Activated CD8-positive, alpha-beta memory T cell treated with anti-CD3 and anti-CD28 coated beads for 1 hour (primary cell): ENCODE data around the gene PFKFB3.
"Not testable (repeated sequence)": the region's sequence is repeated elsewhere in the genome, so short reads cannot be mapped to it uniquely, and the experiment has no call there.

Experiments used
- DNase-seq, 2 donors: peaks; one replicate each; pipeline ENCODE4 v3.0.0-alpha.2; 2020; ENCODE audit warnings: low read depth in 1 of 2; ENCODE audit errors: extremely low read depth in 1 of 2

PFKFB3 gene

DNA sequence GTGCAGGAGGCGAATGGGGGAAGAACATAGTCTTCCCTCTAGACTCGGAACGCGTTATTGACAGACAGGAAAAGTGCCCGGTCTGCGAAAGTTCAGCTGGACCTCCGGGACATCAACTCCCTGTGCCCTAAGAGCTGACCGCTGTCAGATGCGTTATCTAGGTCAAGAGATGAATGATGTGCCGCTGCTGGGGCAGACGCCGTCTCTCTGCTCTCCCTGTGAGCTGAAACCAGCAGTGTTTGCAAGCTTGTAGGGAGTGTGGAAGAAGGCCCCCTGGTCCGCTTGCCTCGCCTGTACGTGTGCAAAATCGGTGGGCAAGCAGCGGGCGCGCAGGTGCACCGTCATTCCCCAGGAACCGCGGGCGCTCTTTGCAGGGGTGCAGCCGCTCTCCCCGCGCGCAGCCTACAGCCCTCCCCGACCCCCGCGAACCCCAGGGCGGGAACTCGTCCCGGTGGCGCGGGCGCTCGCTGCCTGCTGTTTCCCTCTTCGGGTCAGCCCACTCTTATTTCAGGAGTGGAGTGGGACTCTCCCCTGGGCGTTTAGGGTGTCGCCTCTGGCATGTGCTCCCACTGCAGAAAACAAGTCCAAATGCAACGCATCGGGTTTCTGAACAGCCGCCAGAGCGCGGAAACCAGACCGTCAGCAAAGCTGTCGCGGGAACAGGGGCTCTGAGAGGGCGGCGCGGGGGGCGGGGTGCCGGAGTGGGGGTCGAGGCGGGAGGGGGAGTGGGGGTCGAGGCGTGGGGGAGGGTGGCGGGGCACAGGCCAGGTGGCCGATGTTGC is 1.8 kb upstream of the PFKFB3 start:
- DNase-seq, result no peak

DNA sequence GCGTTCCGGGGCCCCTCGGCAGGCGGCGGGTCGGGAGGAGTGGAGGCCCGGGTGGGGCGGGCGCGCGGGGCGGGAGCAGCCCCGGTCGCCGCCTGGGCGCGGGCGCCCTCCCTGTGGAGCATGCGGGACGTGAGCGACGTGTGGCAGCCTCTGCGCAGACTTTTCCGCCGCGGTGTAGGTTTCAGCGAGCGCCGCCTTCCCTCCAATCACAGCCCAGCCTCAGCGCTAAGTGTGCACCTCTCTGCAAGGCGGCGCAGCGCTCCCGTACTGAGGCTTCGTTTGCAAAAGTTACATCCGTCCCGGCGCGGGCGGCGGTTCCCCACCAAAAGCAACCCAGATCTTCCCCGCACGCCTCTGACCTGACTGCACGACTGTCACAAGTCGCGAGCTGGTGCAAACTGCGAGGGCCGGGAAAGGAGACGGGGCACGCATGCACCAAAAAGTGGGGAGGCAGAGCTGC is 1.2 kb upstream of the PFKFB3 start:
- peak; percentile 67 to 69 for DNase-seq

DNA sequence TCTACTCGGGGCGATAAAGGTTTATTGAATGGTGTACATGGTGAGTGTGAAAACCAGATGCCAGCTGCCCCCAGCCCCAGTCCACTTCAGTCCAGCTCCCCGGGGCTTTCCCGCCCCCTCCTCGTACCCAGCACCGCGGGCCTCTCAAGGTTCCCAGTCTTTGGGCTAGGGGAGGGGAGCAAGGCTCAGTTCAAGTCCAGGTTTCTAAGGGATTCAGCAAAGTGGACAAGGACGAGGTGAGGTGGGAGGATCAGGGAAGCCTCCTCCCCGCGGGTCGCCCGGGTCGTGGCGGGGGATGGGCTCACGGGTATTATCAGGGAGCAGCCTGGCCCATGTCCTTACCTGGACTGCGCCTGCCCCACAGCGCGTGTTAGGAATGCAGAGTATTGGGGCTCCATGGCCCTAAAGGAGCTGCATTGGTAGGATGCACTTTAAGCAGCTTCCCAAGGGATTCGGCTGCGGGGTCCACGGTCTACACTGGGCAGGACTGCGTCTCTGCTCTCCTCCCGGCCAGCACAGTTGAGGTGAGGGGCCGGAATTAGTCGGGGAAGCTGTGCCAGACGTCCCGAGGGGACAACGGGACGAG is 541 bp upstream of the PFKFB3 start:
- DNase-seq, result no peak

DNA sequence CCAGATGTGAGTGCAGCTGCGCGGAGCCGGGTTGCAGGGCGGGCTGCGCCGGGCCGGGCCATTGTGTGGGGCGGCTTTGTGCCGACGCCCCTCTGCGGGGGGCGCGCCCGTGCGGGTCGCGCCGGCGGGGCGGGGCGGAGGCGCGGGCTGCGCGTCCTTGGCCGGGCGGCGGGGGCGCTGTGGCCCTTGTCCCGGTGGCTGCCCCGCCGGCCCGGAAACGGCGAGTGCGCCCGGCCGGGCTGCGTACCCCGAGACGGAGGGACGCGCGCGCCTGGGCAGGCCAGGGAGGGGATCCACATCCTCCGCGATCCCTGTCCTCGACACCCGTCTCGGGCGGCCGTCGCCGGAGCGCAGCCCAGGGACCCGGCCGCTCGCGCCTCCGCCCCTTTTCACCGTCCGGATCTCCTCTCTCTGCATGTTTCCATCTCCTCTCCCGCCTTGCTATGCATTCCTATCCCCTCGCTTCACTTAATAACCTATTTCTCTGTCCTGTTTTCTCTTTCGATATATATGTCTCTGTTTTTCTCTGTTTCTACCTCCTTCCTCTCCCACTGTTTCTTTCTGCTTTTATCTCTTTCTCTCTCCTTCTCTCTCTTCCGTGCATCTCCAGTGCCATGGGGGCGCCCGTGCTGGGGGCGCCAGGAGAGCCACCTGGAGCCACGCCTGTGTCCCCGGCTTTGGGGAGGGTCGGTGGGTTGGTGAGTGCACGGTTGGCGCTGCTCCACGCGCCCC is 765 bp downstream of the PFKFB3 start:
- DNase-seq, result peak in 1 of 2 donors; percentile 46

DNA sequence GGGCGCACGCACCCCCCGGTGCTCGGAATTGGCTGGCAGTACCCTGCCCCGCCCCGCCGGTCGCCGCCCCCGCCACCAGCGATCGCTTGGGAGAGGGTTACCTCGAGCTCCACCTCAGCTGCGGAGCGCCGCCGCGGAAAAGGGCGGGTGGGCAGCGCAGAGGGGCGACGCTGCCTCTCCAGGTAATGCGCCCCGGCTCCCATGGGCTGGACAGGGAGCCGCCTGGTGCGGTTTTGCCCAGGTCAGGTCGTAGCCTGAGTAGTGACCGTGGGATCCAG is 1.3 kb downstream of the PFKFB3 start:
- peak in 1 of 2 donors; percentile 40 for DNase-seq

DNA sequence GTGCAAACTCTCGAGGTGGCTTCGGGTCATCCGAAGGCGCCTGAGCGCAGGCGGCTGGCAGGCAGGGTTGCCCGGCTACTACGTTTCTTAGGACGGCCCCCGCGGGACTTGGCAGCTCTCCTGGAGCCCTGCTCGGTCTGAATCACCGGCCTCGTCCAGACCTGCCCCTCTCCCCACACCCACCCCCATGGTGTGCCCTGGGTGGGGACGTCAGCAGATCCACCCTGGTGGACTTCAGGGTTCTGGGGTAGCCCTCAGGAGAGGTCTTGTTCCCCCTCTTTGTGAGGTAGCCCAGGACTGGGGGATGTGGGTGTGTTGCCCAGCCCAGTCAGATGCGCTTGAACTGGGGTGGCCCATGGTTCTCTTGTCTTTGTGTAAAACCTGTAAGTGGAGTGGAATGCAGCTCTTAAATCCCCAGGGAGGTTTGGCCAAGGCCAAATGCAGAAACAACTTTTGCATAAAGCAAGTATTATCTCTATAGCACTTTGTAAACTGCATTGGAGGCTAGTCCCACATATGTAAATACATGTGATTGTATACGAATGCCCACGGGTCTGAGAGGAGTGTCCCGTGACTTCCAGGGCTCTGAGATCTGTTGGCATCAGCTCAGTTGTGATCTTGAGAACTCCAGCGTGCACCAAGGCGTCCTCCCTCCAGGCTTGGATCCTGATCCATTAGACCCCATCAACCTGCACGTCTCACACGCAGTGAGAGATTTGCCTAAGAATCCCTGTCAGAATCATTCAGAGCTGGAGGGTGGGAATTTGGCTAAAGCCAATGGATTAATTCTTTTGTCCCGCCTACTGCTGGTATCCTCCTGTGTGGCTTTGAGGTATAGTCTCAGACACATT is 1.8 kb downstream of the PFKFB3 start:
- no peak for DNase-seq

DNA sequence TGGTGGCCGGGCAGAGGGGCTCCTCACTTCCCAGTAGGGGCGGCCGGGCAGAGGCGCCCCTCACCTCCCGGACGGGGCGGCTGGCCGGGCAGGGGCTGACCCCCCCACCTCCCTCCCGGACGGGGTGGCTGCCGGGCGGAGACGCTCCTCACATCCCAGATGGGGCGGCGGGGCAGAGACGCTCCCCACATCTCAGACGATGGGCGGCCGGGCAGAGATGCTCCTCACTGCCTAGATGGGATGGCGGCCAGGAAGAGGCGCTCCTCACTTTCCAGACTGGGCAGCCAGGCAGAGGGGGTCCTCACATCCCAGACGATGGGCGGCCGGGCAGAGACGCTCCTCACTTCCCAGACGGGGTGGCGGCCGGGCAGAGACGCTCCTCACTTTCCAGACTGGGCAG is 3.8 kb downstream of the PFKFB3 start:
- not testable (repeated sequence) for DNase-seq

DNA sequence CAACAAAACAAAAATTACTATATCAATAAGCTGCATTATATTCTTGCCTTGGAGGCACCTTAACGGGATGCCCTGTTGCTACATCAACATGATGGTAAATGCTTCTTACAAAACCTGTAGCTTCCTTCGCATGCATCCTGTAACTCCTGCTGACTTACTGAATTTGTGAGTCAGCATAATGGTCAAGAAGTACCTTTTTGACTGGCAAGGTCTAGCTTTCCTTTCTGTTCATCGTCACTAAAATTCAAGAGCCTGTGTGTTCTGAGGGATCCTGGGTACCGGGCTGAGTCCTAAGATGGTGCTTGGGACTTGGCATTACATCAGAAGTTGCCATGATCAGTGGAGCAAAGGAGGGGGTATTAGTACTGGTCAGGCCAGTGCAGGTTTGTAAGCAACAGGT is 4.9 kb downstream of the PFKFB3 start:
- DNase-seq, result no peak

DNA sequence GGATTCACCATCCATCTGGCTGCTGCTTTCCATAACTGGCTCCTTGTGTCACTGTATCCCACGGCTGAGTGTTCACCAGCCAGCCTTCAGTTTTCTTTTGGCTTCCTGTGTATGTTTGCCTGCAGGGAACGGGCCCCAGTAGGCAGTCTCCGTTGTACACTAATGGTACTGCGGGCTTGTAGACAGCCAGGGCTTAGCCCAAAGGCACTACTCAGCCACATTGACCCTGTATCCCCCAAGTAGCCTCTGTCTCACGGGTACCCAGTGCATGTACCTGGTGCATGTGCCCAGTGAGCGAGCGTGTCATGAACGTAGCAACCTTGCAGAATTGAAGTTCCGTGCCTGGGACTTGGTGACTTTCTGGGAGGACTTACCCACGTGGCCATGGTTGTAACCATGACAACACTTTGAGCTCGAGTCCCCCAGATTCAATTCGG is 6.1 kb downstream of the PFKFB3 start:
- no peak for DNase-seq

DNA sequence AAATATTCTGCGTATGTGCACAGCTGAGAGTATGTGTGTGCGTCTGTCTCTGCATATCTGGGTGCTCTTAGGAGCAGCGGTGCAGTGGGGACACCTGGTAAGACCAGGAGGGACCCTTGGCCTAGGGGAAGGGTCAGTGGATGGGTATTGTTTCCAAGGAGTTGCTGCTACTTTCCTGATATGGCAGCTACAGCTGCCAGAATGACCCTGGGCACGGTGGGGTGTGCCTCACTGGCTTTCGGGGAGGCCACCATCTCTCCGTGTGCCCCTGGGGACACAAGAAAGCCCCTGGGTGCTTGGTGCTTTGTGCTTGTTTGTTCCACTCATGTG is 8.6 kb downstream of the PFKFB3 start:
- DNase-seq, result no peak

DNA sequence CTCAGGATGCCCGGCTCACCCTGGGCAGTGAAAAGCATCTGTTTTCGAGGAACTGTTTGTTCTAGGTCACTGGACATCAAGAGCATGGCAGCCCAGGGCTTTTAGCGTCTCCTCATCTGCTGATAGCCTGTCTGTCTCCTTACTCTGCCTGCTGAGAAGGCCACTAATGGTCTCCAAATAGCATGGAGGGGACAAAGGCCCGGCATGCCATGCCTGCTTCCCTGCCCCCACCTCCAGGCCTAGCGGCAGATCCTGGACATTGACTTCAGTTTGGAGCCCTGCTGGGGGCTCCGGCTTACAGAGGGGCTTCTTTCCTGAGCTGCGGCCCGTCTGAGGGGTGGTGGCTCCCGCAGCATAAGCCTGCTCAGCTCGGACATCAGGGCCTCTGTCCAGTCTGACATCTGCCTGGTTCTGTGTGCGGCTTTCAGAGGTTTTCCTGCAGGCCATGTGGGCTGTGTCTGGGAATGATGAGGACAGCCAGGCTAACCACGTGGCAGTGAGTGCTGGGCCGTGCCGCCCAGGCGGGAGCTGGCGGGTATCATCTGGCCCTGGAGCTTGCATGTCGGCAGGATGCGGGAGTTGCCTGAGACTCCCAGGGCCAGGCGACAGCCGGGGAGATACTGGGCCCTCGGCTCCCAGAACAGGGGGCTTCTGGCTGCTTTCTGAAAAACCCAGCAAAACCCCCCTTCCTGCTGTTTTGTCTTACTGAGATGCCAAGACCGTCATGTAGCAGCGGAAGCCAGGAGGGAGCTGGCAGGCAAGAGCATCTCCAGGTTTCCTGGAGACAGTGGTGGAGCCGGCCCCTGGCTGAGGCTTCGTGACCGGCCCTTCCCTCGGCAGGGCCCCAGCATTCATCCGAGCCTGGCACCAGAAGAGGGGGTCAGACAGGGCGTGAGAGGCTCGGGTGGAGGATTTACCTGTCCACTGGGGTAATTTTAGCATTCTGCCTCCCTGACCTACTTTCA is 9.2 kb downstream of the PFKFB3 start:
- no peak for DNase-seq

DNA sequence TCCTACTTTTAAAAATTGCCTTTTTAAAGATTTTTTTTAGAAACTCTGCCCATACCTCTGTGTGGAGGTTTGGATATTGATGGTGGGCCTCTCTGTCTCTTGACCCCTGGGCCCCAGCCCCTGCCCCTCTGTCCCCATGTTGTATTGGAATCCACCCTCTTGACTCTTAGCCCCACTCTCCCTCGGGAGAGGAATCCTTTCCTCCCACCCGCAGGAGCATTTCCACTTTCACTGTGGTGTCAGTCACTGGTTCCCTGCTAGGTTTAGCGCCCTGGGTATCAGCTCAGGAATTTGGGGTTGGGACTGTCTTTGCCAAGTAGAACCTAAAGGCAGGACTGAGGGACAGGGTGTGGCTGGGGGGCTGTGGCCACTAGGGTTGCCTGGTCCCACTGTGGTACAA is 10.1 kb downstream of the PFKFB3 start:
- no peak for DNase-seq

DNA sequence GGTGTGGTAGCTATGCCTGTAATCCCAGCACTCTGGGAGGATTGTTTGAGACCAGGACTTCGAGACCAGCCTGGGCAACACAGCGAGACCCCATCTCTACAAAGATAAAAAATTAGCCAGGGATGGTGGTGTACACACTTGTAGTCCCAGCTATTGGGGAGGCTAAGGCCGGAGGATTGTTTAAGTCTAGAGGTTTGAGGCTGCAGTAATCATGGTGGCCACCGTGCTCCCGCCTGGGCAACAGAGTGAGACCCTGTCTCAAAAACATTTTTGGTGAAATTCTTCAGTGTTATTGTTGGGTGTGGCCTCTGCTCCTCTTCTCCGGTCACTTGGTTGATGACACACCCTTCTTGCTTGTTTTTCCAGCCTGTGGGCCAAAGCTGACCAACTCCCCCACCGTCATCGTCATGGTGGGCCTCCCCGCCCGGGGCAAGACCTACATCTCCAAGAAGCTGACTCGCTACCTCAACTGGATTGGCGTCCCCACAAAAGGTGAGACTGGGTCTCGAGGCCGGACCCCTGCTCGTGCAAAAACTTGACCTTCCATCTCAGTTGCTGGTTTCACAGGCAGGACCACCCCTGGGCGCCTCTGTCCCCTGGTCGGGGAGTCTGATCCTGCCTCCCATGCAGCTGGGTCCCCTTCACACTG is 10.6 kb downstream of the PFKFB3 start:
- no peak for DNase-seq

DNA sequence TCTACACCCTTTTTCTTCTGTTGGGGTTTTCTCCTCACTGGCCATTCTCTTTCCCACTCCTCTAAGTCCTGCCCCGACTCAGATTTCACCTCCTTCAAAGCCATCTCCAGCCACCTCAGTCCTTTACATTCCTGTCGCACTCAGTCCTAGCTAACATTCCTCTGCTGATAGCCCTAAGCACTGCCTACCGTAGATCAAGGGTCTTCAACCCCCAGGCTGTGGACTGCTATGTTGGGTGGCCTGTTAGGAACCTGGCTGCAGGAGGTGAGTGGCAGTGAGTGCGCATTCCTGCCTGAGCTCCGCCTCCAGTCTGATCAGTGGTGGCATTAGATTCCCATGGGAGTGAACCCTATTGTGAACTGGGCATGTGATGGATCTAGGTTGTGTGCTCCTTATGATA is 11.2 kb downstream of the PFKFB3 start:
- no peak for DNase-seq

DNA sequence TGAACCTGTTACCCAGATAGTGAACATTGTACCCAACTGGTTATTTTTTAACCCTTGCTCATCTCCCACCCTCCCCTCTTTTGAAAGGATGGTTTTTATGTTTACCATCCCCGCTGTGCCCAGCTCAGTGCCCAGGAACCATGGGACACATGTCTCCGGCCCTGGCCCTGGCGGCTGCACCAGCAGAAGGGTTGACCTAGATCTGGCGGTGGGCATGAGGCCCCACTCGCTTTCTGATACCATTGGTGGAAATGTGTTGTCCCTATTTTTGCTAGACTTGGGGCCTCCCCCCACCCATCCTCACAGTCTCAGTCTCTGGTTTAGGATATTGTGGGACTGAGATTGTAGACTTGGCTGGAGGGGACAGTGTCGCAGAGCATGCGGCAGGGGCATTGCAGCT is 11.9 kb downstream of the PFKFB3 start:
- no peak for DNase-seq

DNA sequence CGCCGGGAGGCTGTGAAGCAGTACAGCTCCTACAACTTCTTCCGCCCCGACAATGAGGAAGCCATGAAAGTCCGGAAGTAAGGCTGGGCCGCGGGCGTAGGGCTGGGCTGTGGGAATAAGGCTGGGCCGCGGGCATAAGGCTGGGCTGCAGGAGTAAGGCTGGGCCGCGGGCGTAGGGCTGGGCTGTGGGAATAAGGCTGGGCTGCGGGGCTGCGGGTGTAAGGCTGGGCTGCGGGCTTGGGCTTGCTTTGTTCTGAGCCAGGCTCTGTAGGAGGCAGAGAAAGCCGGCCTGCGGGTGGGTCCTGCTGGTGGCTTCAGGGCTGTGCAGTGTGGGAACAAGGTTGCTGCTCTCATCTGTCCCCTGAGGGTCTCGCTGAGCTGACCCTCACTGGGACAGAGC is 12.5 kb downstream of the PFKFB3 start:
- DNase-seq, result no peak

DNA sequence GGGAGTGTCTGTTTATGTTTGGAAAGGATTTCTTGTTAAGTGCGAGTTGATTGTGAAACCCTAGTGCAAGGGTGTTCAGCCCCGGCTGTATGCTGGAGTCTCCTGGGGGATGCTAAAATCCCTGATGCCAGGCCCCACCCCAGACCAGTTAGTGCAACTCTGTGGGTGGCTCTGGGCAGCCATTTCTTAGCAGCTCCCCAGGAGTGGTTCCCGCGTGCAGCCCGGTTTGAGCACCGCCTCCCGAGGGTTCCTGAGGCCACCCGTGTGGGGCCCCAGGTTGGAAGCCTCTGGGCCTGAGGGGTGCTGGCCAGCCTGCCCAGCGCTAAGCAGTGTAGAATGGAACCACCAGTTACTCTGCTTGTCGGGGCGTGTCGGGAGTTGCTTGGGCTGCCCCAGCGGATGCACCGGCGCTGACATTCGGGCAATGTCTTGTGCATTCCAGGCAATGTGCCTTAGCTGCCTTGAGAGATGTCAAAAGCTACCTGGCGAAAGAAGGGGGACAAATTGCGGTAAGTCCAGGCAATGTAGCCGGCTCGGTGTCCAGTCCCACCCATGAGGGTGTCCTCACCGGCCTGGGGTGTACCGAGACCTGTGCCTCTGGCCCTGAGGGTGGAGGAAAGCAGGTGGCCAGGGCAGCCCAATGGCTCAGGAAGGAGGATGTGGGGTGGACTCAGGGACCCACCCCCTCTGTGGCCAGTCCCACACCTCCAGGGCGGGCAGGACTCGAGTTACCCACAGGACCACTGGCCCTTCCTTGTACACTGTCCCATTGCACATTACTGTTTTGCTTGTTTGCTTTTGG is 13.2 kb downstream of the PFKFB3 start:
- DNase-seq, result no peak

DNA sequence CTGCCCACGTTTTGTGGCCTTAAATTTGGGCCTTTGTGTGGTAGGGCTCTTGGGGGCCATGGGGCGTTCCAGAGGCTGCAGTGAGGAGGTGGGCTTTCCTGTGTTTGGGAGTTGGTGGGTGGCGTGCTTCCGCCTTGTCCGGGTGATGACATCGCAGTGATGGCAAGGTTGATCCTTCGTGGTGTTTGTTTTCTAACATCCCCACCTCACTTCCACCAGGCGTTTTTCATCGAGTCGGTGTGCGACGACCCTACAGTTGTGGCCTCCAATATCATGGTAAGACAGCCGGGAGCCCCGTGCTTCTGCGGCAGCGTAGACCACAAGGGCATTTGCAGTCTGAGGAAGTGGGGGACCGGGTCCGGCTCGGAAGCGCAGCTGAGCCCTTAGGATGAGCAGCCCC is 14.2 kb downstream of the PFKFB3 start:
- no peak for DNase-seq

DNA sequence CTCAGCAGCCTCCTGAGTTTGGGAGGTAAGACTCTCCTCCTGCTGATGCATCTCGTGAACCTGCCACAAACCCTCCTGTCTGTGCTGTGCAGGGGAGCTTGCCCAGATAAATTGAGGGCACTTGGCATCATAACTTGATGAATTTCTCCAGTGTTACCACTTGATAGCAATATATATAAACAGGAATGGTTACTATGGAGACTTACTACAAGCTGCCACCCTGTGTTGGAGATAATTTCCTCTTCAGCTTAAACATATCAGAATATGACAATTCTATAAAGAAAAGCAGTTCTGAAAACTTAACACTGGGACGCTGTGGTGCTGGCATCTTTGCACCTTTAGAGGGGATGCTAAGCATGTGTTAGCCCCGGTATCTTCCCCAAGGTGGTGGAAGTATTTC is 14.9 kb downstream of the PFKFB3 start:
- no peak for DNase-seq
